Stimulated activated memory B cell treated with anti-CD40 and anti-IgM and Interleukin-4, amounts not matched to agents 10 μg/mL and 1 μg/mL and 100 μg/mL, for 72 hours (primary cell): ENCODE data around the gene WSCD2.

Experiments used
- ATAC-seq: fragments of 150-1000 bp; cut with Tn5 transposase; 2 replicates; pipeline ENCODE4 v1.10.0; 2021
- H3K27ac Mint-ChIP-seq: one replicate; pipeline ENCODE4 v1.8.0; 2022; ENCODE audit warnings: mild to moderate bottlenecking, mixed read lengths
- H3K27me3 Mint-ChIP-seq: one replicate; pipeline ENCODE4 v1.8.0; 2022; ENCODE audit warnings: mixed read lengths
- H3K36me3 Mint-ChIP-seq: one replicate; pipeline ENCODE4 v1.8.0; 2022; ENCODE audit warnings: mixed read lengths
- H3K4me1 Mint-ChIP-seq: one replicate; pipeline ENCODE4 v1.8.0; 2022; ENCODE audit warnings: mixed read lengths
- H3K4me3 Mint-ChIP-seq: one replicate; pipeline ENCODE4 v1.8.0; 2022; ENCODE audit warnings: mild to moderate bottlenecking, moderate library complexity, mixed read lengths
- H3K9me3 Mint-ChIP-seq: one replicate; pipeline ENCODE4 v1.8.0; 2022; ENCODE audit warnings: mixed read lengths

The WSCD2 gene

DNA sequence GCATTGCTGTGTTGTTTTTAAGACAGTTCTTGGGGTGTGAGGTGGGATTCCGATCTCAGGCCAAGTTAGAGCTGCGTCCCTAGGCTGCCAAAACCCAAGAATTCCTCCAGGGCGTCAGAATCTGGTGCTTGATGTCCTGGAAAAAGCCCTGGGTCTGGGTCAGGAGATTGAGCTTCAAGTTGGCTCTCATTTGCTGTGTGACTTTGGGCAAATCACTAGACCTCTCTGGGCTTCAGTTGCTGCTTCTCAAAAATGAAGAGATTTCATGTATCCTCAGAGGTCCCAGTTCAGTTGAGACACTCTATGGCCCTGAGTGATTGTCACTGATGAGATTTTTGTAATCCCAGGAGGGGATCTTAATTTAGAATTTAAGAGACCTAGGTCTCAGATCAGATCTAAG is 1.9 kb downstream of the WSCD2 start:
- H3K4me3 Mint-ChIP-seq: no peak overlapping the region

DNA sequence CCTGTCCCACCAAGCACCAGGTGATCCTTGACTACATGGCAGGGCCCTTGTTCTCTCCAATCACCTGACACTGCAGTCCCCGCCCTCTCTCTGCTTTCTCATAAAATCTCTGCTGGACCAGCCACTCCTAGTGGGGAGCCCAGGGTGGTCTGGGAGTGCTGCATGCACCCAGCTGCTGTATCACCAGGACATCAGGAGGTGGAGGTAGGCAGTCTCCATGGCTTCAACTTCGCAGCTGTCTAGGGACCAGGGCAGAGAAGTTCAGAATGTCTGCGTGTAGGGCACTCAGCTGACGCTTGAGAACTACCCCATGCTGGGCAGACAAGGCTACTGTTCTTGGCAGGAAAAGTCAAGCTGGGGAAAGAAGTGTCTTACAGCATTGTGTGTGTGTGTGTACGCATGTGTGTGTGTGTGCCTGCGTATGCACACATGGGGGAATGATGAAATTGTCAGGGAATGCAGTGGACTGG is 2.6 kb downstream of the WSCD2 start:
- ATAC-seq: no peak
- H3K4me1 Mint-ChIP-seq: peaks cover 34% of the 10 kb centered on the region
- H3K27ac Mint-ChIP-seq: no peak overlapping the region
- no peaks in the 10 kb centered on the region for H3K9me3 Mint-ChIP-seq
- peaks cover 19% of the 10 kb centered on the region for H3K27me3 Mint-ChIP-seq
- H3K36me3 Mint-ChIP-seq: no peaks in the 10 kb centered on the region
- H3K4me3 Mint-ChIP-seq: no peak overlapping the region

More for the DNA sequence above, 1.9 kb downstream of the WSCD2 start:
- Mint-ChIP-seq H3K36me3 (no peaks in the 10 kb centered on the region), H3K27me3 (peaks cover 21% of the 10 kb centered on the region), H3K27ac (no peak overlapping the region), H3K4me1 (peaks cover 34% of the 10 kb centered on the region), H3K9me3 (no peaks in the 10 kb centered on the region)
- no peak for ATAC-seq

DNA sequence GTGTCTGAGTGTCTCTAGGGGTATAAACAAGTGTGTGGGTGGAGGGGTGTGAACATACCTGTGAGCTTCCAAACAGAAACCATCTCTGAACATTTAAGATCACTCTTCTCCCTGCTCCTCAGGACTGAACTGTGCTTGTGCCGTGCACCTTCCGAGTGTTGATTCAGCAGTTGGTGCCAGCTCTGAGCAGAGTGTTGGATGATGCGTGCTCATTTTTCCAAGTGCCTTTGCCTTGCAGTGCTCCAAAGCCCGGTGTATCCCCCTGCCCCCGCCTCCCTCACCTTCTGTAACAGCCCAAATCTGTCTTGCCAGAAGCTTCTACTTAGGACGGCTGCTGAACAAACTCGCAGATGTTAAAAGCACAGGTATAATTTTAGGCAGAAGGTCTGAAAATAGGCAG is 4.4 kb downstream of the WSCD2 start:
- H3K27ac Mint-ChIP-seq: no peak overlapping the region
- H3K4me3 Mint-ChIP-seq: no peak overlapping the region
- peaks cover 1% of the 10 kb centered on the region for H3K27me3 Mint-ChIP-seq
- no peaks in the 10 kb centered on the region for H3K9me3 Mint-ChIP-seq
- ATAC-seq: no peak
- peaks cover 32% of the 10 kb centered on the region for H3K4me1 Mint-ChIP-seq
- no peaks in the 10 kb centered on the region for H3K36me3 Mint-ChIP-seq

DNA sequence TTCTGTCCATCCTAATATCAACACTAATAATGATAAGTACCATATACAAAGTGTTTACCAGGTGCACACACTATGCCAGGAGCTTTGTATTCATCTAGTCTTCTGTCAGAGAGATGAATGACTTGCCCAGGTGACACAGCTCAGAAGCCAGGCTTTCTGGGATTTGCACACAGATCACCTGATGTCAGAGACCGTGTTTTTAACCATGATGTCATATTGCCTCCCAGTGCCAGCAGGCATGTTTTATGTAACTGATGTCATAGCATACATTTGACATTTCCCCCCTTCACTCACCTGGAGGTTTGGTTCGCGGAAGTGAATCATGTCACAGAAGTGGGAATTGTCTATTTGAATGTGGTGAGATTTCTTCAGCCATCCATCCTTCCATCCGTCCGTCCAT is 5.7 kb downstream of the WSCD2 start:
- no peaks in the 10 kb centered on the region for H3K27me3 Mint-ChIP-seq
- H3K36me3 Mint-ChIP-seq: no peaks in the 10 kb centered on the region
- H3K4me3 Mint-ChIP-seq: no peak overlapping the region
- peaks cover 24% of the 10 kb centered on the region for H3K4me1 Mint-ChIP-seq
- no peak for ATAC-seq
- no peaks in the 10 kb centered on the region for H3K9me3 Mint-ChIP-seq
- no peak overlapping the region for H3K27ac Mint-ChIP-seq

- peaks cover 16% of the 10 kb centered on the region for H3K4me1 Mint-ChIP-seq
- H3K4me3 Mint-ChIP-seq: no peak overlapping the region
- no peak overlapping the region for H3K27ac Mint-ChIP-seq
- H3K27me3 Mint-ChIP-seq: no peaks in the 10 kb centered on the region
- ATAC-seq: no peak
- H3K9me3 Mint-ChIP-seq: no peaks in the 10 kb centered on the region
- H3K36me3 Mint-ChIP-seq: no peaks in the 10 kb centered on the region
Measured at GRCh38 chr12:108135627-108136026, 6.5 kb downstream of the WSCD2 start.

DNA sequence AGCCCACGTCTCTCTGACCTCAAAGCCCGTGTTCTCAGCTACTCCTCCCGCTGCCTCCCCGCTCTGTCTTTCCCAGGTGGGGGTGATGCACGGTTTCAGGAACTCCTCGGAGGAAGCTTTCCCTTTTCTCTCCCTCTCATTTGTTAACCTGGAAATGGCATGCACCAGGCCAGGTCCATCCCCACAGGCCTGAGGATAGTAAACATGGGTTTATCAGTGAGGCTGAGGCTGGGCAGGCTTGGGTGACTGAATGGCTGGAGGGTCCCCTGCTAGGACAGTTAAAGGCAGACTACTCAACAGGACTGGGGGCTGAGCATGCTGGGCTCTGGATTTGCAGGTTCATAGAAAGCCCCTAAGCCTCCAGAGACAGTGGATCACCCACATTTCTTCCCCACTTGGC is 7.6 kb downstream of the WSCD2 start:
- Mint-ChIP-seq H3K27me3 (no peaks in the 10 kb centered on the region), H3K4me1 (peaks cover 12% of the 10 kb centered on the region), H3K9me3 (no peaks in the 10 kb centered on the region), H3K36me3 (no peaks in the 10 kb centered on the region), H3K4me3 (no peak overlapping the region), H3K27ac (no peak overlapping the region)
- no peak for ATAC-seq

DNA sequence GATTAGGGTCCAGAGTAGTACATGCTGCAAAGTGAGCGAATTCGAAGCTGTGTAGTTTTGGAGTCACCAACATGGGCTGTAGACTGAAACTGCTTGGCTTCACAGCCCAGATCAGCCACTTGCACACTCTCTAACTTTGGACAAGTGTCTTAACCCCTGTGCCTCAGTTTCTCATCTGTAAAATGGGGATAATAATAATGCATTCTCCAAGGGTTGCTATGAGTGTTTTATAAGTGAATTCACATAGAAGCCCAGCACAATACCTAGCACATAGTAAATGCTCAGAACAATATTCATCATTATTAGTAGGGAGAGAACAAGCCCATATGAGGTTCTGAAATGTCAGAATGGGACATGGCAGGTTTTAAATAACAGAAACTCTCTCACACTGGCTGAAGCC is 10.4 kb downstream of the WSCD2 start:
- Mint-ChIP-seq H3K4me1 (peaks cover 9% of the 10 kb centered on the region), H3K9me3 (no peaks in the 10 kb centered on the region), H3K27ac (no peak overlapping the region), H3K36me3 (peaks cover 5% of the 10 kb centered on the region), H3K27me3 (no peaks in the 10 kb centered on the region), H3K4me3 (no peak overlapping the region)
- ATAC-seq: no peak

GRCh38 chr12:108140501-108140900 is 11.4 kb downstream of the WSCD2 start:
- no peaks in the 10 kb centered on the region for H3K9me3 Mint-ChIP-seq
- no peak overlapping the region for H3K4me3 Mint-ChIP-seq
- no peak overlapping the region for H3K27ac Mint-ChIP-seq
- ATAC-seq: no peak
- peaks cover 13% of the 10 kb centered on the region for H3K4me1 Mint-ChIP-seq
- peaks cover 5% of the 10 kb centered on the region for H3K36me3 Mint-ChIP-seq
- H3K27me3 Mint-ChIP-seq: no peaks in the 10 kb centered on the region

- no peak for ATAC-seq
- no peak overlapping the region for H3K27ac Mint-ChIP-seq
- no peak overlapping the region for H3K4me3 Mint-ChIP-seq
- H3K4me1 Mint-ChIP-seq: peaks cover 24% of the 10 kb centered on the region
- no peaks in the 10 kb centered on the region for H3K27me3 Mint-ChIP-seq
- H3K9me3 Mint-ChIP-seq: no peaks in the 10 kb centered on the region
- H3K36me3 Mint-ChIP-seq: peaks cover 5% of the 10 kb centered on the region
Measured at GRCh38 chr12:108141600-108142130, 12.6 kb downstream of the WSCD2 start.

- ATAC-seq: no peak
- H3K36me3 Mint-ChIP-seq: peaks cover 5% of the 10 kb centered on the region
Measured at GRCh38 chr12:108143144-108143543, 14.1 kb downstream of the WSCD2 start.

GRCh38 chr12:108144080-108144479 is 15.0 kb downstream of the WSCD2 start:
- Mint-ChIP-seq H3K4me3 (no peak overlapping the region), H3K4me1 (peaks cover 24% of the 10 kb centered on the region), H3K9me3 (no peaks in the 10 kb centered on the region), H3K36me3 (peaks cover 5% of the 10 kb centered on the region), H3K27ac (no peak overlapping the region), H3K27me3 (no peaks in the 10 kb centered on the region)
- ATAC-seq: no peak

More at GRCh38 chr12:108143144-108143543, 14.1 kb downstream of the WSCD2 start:
- H3K27me3 Mint-ChIP-seq: no peaks in the 10 kb centered on the region
- peaks cover 24% of the 10 kb centered on the region for H3K4me1 Mint-ChIP-seq
- H3K4me3 Mint-ChIP-seq: no peak overlapping the region
- no peak overlapping the region for H3K27ac Mint-ChIP-seq
- H3K9me3 Mint-ChIP-seq: no peaks in the 10 kb centered on the region

GRCh38 chr12:108145011-108145410 is 15.9 kb downstream of the WSCD2 start:
- peaks cover 5% of the 10 kb centered on the region for H3K36me3 Mint-ChIP-seq
- no peak overlapping the region for H3K4me3 Mint-ChIP-seq
- peaks cover 24% of the 10 kb centered on the region for H3K4me1 Mint-ChIP-seq
- no peaks in the 10 kb centered on the region for H3K27me3 Mint-ChIP-seq
- no peak overlapping the region for H3K27ac Mint-ChIP-seq
- no peaks in the 10 kb centered on the region for H3K9me3 Mint-ChIP-seq
- no peak for ATAC-seq

- Mint-ChIP-seq H3K27ac (no peak overlapping the region), H3K4me3 (no peak overlapping the region), H3K4me1 (peaks cover 24% of the 10 kb centered on the region), H3K27me3 (no peaks in the 10 kb centered on the region), H3K9me3 (no peaks in the 10 kb centered on the region), H3K36me3 (peaks cover 5% of the 10 kb centered on the region)
- peak; percentile 43 for ATAC-seq
Measured at GRCh38 chr12:108146035-108146893, 17.2 kb downstream of the WSCD2 start.

- H3K4me1 Mint-ChIP-seq: peaks cover 24% of the 10 kb centered on the region
- no peak for ATAC-seq
- no peak overlapping the region for H3K4me3 Mint-ChIP-seq
- peaks cover 5% of the 10 kb centered on the region for H3K36me3 Mint-ChIP-seq
- H3K27me3 Mint-ChIP-seq: no peaks in the 10 kb centered on the region
- no peak overlapping the region for H3K27ac Mint-ChIP-seq
- no peaks in the 10 kb centered on the region for H3K9me3 Mint-ChIP-seq
Measured at GRCh38 chr12:108147279-108147678, 18.2 kb downstream of the WSCD2 start.

GRCh38 chr12:108148521-108149074 is 19.5 kb downstream of the WSCD2 start:
- Mint-ChIP-seq H3K27me3 (no peaks in the 10 kb centered on the region), H3K36me3 (no peaks in the 10 kb centered on the region), H3K27ac (no peak overlapping the region), H3K4me3 (no peak overlapping the region), H3K9me3 (no peaks in the 10 kb centered on the region), H3K4me1 (peaks cover 15% of the 10 kb centered on the region)
- no peak for ATAC-seq

GRCh38 chr12:108150436-108150835 is 21.3 kb downstream of the WSCD2 start:
- Mint-ChIP-seq H3K27me3 (no peaks in the 10 kb centered on the region), H3K27ac (no peak overlapping the region), H3K36me3 (no peaks in the 10 kb centered on the region), H3K9me3 (peaks cover 2% of the 10 kb centered on the region), H3K4me3 (no peak overlapping the region), H3K4me1 (peaks cover 11% of the 10 kb centered on the region)
- no peak for ATAC-seq
